ENCODE measurements around the gene DDRGK1.

DDRGK1 gene

GRCh38 chr20:3204124-3204794 is at the start of gene DDRGK1:
DDRGK1 (minus strand) TSS chr20:3204682; CDS start chr20:3204627, 55 bp downstream.
- DNase-seq (ENCODE audit: low read depth in 2 of 2), result peak; percentile 76 to 82

- no peak for DNase-seq (ENCODE audit: low read depth in 2 of 2)
These were observed 47.3 kb upstream of the DDRGK1 start for GRCh38 chr20:3251806-3252205.

- DNase-seq (ENCODE audit: low read depth in 2 of 2), result no peak
These were observed 45.6 kb upstream of the DDRGK1 start for GRCh38 chr20:3250091-3250504.

- DNase-seq (ENCODE audit: low read depth in 2 of 2), result no peak
These were observed 44.5 kb upstream of the DDRGK1 start for GRCh38 chr20:3248993-3249347.

- no peak for DNase-seq (ENCODE audit: low read depth in 2 of 2)
These were observed 43.9 kb upstream of the DDRGK1 start for GRCh38 chr20:3248167-3248992.

- DNase-seq (ENCODE audit: low read depth in 2 of 2), result no peak
These were observed 43.2 kb upstream of the DDRGK1 start for GRCh38 chr20:3247638-3248037.

- DNase-seq (ENCODE audit: low read depth in 2 of 2), result no peak
These were observed 42.2 kb upstream of the DDRGK1 start for GRCh38 chr20:3246682-3247081.

GRCh38 chr20:3245711-3246110 is 41.2 kb upstream of the DDRGK1 start:
- no peak for DNase-seq (ENCODE audit: low read depth in 2 of 2)

GRCh38 chr20:3245156-3245555 is 40.7 kb upstream of the DDRGK1 start:
- DNase-seq (ENCODE audit: low read depth in 2 of 2), result no peak

- DNase-seq (ENCODE audit: low read depth in 2 of 2), result no peak
These were observed 40.1 kb upstream of the DDRGK1 start for GRCh38 chr20:3244613-3245012.

GRCh38 chr20:3243718-3244358 is 39.4 kb upstream of the DDRGK1 start:
- DNase-seq (ENCODE audit: low read depth in 2 of 2), result no peak

- no peak for DNase-seq (ENCODE audit: low read depth in 2 of 2)
These were observed 37.8 kb upstream of the DDRGK1 start for GRCh38 chr20:3242172-3242692.

- no peak for DNase-seq (ENCODE audit: low read depth in 2 of 2)
These were observed 36.4 kb upstream of the DDRGK1 start for GRCh38 chr20:3240776-3241363.

- DNase-seq (ENCODE audit: low read depth in 2 of 2), result no peak
These were observed 35.6 kb upstream of the DDRGK1 start for GRCh38 chr20:3239867-3240775.

GRCh38 chr20:3239026-3239866 is 34.8 kb upstream of the DDRGK1 start, which contains the start of gene SLC4A11:
SLC4A11 (minus strand) TSS chr20:3239190; CDS start chr20:3239137, 53 bp downstream.
- DNase-seq (ENCODE audit: low read depth in 2 of 2), result no peak

GRCh38 chr20:3238616-3239025 is 34.1 kb upstream of the DDRGK1 start:
- DNase-seq (ENCODE audit: low read depth in 2 of 2), result no peak

- no peak for DNase-seq (ENCODE audit: low read depth in 2 of 2)
These were observed 33.6 kb upstream of the DDRGK1 start for GRCh38 chr20:3237958-3238615.

- DNase-seq (ENCODE audit: low read depth in 2 of 2), result no peak
These were observed 32.8 kb upstream of the DDRGK1 start for GRCh38 chr20:3237011-3237957.

All from stimulated activated CD8-positive, alpha-beta memory T cell treated with anti-CD3 and anti-CD28 coated beads, Interleukin-15, amount 100 ng/mL, for 4 hours (primary cell).